ENCODE data around the gene FAM83B.

Gene FAM83B

DNA sequence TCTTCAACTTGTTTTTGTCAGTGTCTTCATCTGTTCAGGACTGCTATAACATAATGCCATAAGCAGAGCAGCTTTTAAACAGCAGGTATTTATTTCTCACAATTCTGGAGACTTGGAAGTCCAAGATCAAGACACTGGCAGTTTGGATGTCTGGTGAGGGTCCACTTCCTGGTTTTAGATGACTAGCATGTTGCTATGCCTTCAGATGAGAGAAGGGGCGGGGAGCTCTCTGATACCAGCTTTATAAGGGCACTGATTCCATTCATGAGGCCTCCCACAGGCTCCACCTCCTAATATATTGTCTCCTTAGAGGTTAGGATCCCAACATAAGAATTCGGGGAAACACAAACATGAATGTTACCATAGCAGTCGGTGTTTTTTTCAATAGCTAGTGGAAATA lies 52.9 kb downstream of the FAM83B start:
- no peak overlapping the region for H3K27ac ChIP-seq
- ChIA-PET POLR2A (ENCODE audit: low non-redundant PET) (no interaction called here), CTCF (interaction anchor here (0.6 kb wide), 1 partner anchor 17 kb away, joined by 3 read pairs; no protein-coding TSS in a partner anchor)
- no peak for DNase-seq (ENCODE audit: low spot score)
- TF ChIP-seq, protein P1, sequence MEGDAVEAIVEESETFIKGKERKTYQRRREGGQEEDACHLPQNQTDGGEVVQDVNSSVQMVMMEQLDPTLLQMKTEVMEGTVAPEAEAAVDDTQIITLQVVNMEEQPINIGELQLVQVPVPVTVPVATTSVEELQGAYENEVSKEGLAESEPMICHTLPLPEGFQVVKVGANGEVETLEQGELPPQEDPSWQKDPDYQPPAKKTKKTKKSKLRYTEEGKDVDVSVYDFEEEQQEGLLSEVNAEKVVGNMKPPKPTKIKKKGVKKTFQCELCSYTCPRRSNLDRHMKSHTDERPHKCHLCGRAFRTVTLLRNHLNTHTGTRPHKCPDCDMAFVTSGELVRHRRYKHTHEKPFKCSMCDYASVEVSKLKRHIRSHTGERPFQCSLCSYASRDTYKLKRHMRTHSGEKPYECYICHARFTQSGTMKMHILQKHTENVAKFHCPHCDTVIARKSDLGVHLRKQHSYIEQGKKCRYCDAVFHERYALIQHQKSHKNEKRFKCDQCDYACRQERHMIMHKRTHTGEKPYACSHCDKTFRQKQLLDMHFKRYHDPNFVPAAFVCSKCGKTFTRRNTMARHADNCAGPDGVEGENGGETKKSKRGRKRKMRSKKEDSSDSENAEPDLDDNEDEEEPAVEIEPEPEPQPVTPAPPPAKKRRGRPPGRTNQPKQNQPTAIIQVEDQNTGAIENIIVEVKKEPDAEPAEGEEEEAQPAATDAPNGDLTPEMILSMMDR (conservative IDR thresholded peaks at IDR 0.05; ENCODE audit: low read depth), result no peak

DNA sequence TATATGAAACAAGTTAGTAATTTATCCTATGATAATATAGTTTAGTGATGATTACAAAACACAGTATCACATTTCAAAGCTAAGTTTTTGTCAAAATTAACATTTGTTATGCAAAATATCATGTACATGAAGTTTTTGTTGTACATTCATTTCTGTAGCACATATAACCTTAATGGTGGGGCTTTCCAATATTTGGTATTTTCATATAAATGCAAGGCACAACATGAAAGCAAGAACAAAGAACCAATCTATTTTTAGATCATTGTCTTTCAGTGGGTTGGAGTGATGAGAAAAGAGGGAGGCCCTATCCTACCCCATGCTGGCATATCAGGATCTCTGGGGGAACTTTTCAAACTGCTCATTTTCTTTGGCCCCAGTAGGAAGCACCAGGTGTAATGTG lies 53.4 kb downstream of the FAM83B start:
- no peak overlapping the region for H3K27ac ChIP-seq
- CTCF ChIA-PET, result interaction anchor here (0.6 kb wide), 1 partner anchor 16 kb away, joined by 3 read pairs; no protein-coding TSS in a partner anchor
- TF ChIP-seq, protein P1 (conservative IDR thresholded peaks at IDR 0.05; ENCODE audit: low read depth), result no peak
- no peak for DNase-seq (ENCODE audit: low spot score)
- POLR2A ChIA-PET (ENCODE audit: low non-redundant PET), result no interaction called here

DNA sequence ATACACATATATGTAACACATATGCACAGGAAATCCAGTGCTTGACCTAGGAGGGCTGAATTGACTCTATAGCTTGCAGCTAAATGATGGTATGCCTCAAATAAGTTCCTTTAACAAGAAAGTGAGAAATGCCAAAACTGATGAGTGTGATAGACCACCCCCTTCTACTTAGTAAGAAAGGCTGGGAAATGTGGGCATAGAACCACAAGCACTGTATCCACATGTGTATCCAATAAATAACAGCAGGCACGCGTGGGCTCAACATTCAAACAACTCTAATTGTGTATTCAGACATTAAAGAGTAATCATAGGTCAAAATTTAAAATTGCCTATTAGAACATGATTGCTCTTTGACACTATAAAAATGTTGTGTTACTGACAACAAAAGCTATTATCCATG lies 54.1 kb downstream of the FAM83B start:
- CTCF ChIA-PET, result no interaction called here
- H3K27ac ChIP-seq, result no peak overlapping the region
- POLR2A ChIA-PET (ENCODE audit: low non-redundant PET), result no interaction called here
- TF ChIP-seq, protein P1 (conservative IDR thresholded peaks at IDR 0.05; ENCODE audit: low read depth), result no peak
- DNase-seq (ENCODE audit: low spot score), result no peak

DNA sequence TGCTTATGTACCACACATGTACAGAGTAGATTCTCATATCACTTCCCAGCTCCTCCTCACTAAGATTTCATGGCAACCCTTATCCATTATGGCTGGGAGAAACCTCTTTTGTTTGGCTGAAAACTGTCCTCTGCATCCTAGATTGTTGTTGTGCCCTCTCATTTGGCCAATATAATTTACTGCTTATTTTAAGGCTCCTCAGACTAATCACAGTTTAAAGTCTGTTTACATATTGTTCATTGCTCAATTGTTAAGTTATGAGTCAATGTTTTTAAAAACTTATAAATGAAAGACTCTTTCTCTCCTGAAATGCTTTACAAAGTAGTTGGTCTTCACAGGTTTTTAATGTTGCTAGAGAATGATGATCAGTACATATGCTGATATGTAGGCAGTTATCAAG lies 57.3 kb downstream of the FAM83B start:
- H3K27ac ChIP-seq, result no peak overlapping the region
- DNase-seq (ENCODE audit: low spot score), result no peak
- POLR2A ChIA-PET (ENCODE audit: low non-redundant PET), result no interaction called here
- CTCF ChIA-PET, result no interaction called here
- TF ChIP-seq, protein P1 (conservative IDR thresholded peaks at IDR 0.05; ENCODE audit: low read depth), result no peak

DNA sequence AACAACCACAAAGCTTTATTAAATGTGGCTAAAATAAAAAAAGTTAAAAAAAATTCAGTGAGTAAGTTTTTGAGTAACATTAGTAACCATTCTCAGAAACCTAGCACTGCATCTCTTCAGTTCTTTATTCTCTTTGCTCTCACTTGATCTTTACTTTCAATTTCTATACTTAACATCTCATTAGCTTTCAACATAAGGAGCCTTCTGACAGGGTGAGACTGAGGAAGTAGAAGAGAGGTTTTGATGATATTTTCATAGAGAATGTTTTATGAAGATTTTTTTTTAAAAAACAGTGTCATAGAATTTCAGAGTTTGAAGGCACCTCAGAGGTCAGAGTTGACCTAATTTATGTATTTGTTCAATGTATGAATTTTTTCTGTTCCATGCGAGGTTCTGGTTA lies 60.8 kb downstream of the FAM83B start:
- no peak overlapping the region for H3K27ac ChIP-seq
- TF ChIP-seq, protein P1 (conservative IDR thresholded peaks at IDR 0.05; ENCODE audit: low read depth), result no peak
- CTCF ChIA-PET, result no interaction called here
- DNase-seq (ENCODE audit: low spot score), result no peak
- POLR2A ChIA-PET (ENCODE audit: low non-redundant PET), result no interaction called here

DNA sequence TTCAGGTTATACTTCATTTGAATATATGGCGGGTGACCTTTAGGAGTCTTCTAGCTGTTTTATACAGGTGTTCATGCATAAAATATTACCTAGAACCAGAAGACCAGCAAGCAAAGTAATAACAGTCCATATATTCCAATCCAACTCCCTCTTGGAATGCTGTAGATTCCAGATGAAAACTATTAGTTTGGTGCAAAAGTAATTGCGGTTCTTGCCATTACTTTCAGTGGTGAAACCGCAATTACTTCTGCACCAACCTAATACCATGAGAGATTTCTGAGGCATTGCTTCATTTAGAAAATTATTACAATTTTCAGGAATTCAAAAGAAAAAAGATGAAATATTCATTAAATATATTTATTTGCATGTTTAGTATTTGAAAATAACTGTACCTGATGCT lies 62.6 kb downstream of the FAM83B start:
- ChIA-PET POLR2A (ENCODE audit: low non-redundant PET) (no interaction called here), CTCF (no interaction called here)
- TF ChIP-seq, protein P1 (conservative IDR thresholded peaks at IDR 0.05; ENCODE audit: low read depth), result no peak
- no peak for DNase-seq (ENCODE audit: low spot score)
- H3K27ac ChIP-seq, result no peak overlapping the region

DNA sequence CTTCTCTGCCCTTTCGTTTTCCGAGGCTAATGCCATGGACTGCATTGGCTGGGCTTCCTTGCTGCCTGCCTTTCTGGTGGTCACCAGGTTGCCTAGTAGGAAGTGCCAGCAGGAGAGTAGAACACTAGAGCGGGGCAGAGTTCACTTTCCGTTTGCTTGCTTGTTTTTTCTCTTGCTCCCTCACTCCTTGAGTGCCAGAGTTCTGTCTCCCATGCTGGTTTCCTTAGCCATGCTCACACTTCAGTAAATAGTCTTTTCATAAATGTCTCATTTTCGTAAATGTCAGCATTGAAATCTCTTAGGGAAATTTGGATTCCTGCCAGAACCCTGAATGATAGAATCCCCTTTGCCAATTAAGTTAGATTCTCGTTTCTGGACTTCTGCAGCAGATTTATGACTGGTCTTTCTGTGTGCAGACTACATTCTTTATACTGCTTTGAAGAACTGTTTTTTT lies 63.9 kb downstream of the FAM83B start:
- no peak overlapping the region for H3K27ac ChIP-seq
- TF ChIP-seq, protein P1 (conservative IDR thresholded peaks at IDR 0.05; ENCODE audit: low read depth), result no peak
- ChIA-PET POLR2A (ENCODE audit: low non-redundant PET) (no interaction called here), CTCF (interaction anchor here (0.6 kb wide), 1 partner anchor 11 kb away, joined by 3 read pairs; no protein-coding TSS in a partner anchor)
- DNase-seq (ENCODE audit: low spot score), result no peak
